Measurements from ENCODE around the gene YIPF5.

The YIPF5 gene

GRCh38 chr5:144177548-144177947 is 7.1 kb upstream of the YIPF5 start:
- no peak for DNase-seq (ENCODE audit: low spot score)

DNA sequence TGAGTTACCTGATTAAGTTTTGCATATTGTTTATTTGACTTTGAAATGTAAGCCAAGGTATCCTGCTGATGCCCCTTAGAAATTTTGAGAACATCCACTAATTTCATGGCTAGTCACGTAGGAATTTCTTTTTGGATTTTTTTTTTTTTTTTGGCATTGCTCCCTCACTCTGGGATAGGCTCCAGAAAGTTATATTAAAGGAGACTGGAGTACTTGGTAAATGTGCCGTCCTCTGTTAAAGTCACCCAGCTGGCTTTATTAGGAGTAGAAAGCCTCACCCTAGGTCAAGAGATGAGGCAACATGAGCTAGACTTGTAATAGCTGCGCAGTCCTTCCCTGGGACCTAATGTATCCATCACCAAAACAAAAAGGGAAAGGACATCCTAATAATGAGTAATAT is 3.3 kb upstream of the YIPF5 start:
- no peak for DNase-seq (ENCODE audit: low spot score)

DNA sequence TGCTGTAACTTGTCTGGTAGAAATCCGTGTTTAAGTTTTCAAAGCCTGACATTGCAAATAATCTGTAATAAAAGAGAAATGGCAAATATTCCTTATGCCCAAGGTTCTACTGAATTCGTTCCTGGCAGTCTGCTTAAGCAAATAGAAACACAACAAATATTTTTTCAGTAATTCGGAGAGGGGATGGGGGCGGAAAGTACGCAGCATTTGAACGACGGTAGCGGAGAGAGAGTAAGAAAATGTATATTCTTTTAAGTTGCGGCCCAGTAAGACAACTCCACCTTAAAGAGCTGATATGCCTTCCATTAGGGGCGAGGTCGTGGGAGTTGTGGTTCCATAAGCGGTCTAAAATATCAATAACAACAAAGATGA is 569 bp downstream of the YIPF5 start:
- DNase-seq (ENCODE audit: low spot score): no peak

GRCh38 chr5:144167998-144168397 is 2.5 kb downstream of the YIPF5 start:
- DNase-seq (ENCODE audit: low spot score): no peak

- no peak for DNase-seq (ENCODE audit: low spot score)
Observed at GRCh38 chr5:144166696-144167095, 3.8 kb downstream of the YIPF5 start.

GRCh38 chr5:144162686-144163085 is 7.8 kb downstream of the YIPF5 start:
- DNase-seq (ENCODE audit: low spot score): no peak

DNA sequence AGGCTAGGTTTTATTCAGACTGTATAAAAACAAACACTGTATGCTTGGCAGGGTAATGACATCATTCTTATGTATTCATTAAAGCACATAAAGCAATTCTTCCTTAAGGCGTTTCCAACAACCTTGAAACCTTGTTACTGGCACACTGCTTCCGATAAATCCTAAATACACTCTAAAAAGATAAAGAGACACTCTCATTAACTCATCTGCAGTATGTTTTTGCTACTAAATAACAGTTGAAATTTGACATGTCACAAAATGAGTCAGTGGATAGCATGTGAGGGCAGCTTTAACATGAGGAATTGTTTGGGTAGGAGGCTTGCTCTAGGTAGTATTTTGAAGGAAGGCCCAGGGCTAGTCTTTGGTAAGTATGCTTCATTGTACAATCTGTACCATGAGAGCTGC is 13.7 kb downstream of the YIPF5 start:
- no peak for DNase-seq (ENCODE audit: low spot score)

DNA sequence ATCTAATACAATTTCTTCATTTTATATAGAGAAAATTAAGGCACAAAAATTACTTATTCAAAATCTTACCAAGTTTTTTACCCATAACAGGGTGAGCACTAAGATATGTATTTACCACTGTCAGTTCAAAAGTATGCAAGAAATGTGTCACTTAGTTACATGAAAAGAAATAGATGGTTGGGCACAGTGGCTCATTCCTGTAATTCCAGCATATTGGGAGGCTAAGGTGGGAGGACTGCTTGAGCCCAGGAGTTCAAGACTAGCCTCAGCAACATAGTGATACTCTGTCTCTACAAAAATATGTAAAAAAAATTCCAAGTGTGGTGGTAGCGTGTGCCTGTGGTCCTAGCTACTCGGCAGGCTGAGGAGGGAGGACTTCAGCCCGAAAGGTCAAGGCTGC is 19.4 kb downstream of the YIPF5 start:
- DNase-seq (ENCODE audit: low spot score): no peak

DNA sequence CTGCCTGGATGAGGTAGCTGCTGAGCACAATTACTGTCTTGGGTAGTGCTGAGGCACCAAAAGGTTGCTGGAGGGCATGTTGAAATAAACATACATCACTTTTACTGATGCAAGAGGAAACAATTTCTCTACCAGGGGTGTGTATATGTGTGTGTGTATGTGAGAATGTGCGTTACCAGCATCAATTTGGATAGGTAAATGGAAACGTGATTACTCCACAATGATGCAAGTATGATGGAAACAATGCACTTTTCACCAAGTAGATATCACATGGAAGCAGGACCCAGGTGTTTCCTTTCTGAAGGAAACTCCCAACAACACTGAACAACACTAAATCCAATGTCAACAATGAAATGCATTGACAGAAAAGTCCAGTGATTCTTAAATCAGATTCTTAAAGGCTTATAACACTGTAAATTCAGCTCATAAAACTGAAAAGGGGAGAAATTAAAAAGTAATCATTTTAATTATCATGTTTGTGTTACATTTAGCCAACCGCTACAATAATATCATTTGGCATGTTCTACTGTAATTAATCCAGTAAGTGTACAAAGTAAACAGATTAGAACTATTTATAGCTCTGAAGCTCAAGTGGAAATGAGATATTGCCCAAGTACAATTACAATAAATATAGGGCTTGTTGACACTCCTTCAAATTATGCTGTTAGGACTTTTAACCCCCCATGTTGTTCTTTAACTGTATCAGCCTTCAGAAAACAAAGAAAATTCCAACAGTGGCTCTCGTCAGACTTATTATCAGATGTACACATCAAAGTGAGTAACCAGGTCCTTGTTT is 25.3 kb downstream of the YIPF5 start:
- DNase-seq (ENCODE audit: low spot score): no peak

DNA sequence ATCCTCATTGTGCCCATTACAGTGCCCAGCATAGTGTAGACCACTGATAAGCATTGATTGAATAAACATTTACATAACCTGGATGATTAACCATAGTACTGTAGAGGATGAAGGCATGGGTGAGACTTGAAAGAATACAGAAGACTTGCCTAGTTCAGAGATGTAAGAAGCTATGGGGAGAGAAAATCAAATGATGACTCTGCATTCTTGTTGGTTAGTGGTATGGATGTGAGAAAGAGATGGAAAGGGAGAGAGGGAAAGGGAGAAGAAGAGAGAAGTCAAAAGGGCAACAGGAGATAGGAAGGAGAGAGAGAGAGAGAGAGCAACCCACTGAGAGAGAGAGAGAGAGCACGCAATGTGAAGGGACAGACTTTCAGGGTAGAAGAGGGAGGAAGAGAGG is 26.8 kb downstream of the YIPF5 start:
- DNase-seq (ENCODE audit: low spot score): no peak

- no peak for DNase-seq (ENCODE audit: low spot score)
Observed at GRCh38 chr5:144142824-144143162, 27.7 kb downstream of the YIPF5 start.

- DNase-seq (ENCODE audit: low spot score): peak; percentile 30
Observed at GRCh38 chr5:144142139-144142823, 28.2 kb downstream of the YIPF5 start.

- DNase-seq (ENCODE audit: low spot score): no peak
Observed at GRCh38 chr5:144141585-144141984, 28.9 kb downstream of the YIPF5 start.

DNA sequence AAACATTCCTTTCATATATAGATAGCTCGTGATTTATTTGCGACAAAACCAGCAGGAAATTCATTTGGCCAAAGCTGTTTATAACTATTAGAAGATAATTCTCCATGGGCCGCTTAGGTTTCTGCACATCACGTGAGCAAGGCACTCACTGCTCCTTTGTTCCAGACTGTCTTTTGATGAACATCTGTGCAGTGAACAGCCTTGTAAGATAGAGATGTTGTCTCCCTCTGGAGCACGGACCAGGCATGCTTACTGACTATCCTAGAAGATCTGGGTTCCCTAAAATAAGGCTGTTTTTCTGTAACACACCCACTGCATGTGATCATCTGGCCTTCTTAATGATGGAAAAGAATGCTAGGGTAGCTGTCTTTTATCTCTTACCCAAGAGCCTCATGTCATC is 30.9 kb downstream of the YIPF5 start:
- no peak for DNase-seq (ENCODE audit: low spot score)

- DNase-seq (ENCODE audit: low spot score): no peak
Observed at GRCh38 chr5:144135113-144135762, 35.2 kb downstream of the YIPF5 start.

- no peak for DNase-seq (ENCODE audit: low spot score)
Observed at GRCh38 chr5:144134194-144134826, 36.1 kb downstream of the YIPF5 start.

DNA sequence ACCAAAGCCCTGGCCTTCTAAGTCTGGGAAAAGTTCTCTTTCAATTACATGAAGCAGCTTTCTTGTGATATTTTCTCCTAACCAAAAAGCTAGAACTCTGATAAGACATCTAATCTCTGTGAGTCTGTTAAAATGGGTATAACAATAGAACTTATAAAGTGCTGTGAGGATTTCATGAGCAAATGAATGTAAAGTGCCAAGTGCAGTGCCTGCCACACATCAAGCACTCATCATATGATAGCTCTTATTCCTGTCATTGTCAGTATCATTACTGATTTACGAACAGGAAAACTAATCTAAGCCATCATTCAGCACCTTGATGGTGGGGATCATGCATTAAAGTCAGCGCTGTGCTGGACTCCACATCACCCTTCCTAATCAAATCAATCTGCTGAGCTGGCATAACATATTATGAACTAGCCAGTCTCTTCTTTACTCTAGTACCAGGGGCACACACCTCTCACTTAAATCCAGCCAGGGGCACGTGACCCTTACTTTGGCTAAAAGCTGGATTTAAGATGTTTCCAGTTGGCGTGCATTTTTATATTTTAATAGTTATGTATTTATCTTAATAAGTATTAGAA is 37.3 kb downstream of the YIPF5 start:
- DNase-seq (ENCODE audit: low spot score): no peak

DNA sequence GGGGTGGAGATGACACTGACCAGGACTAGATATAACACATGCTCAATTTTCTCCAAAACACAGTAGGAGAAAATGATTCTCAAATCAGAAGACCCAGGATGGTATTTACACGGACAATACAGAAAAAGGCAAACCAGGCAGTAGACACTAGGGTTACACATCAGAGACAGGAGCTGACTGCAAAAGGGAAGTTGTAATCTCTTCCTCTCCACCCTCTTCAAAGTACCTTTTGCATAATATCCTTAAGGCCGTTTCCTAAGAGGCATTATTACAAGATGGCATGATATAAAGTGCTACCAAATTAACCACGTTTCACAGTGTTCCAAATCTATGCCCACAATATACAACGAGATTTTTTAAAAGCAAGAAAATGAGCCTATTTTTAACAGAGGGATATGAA is 39.2 kb downstream of the YIPF5 start:
- no peak for DNase-seq (ENCODE audit: low spot score)

- no peak for DNase-seq (ENCODE audit: low spot score)
Observed at GRCh38 chr5:144130306-144130705, 40.2 kb downstream of the YIPF5 start.

DNA sequence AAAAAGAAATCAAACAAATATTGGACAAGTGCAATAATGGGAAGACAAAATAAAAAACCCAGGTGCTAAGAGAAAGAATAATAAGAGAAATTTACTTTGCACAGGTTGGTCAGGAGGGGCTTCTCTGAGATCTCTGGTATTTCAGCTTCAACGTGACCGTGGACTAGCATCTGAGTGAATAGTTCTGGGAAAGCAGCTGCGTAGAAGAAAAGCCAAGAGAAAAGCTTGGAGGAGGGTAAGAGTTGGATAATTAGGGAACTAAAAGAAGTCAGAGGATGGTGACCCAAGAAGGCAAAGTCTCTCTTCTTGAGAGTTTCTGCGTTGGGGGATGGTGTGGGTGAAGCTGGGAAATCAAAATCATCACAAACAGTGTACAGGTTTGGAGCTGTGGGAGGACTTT is 41.6 kb downstream of the YIPF5 start:
- no peak for DNase-seq (ENCODE audit: low spot score)

- no peak for DNase-seq (ENCODE audit: low spot score)
Observed at GRCh38 chr5:144126707-144127106, 43.8 kb downstream of the YIPF5 start.

DNA sequence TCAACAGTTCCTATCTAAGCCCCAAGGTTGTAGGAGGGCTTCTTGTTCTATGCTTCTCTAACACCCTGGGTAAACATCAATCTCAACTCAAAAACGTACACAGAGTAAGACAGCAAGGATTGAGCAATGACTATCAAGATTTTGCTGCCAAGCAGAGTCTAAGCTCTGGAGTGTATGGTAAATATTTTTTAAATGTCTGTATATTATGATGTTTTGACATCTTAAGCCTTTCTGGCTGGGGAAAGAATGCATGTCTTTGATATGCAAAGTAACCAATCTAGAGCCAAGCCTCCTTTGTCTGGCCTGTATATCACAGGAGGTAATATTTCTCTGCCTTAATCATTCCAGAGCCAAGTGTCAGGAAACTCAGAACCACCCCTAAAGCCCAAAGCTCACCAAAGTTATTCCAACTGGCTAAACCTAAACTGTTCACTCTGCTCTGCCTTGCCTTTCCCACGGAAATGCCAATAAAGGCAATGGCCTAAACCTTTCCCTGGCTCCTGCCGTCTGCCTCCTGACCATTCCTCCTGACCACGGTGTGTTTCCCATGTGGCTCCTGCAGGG is 45.2 kb downstream of the YIPF5 start:
- no peak for DNase-seq (ENCODE audit: low spot score)
